IMR-90 (cell line): ENCODE measurements around the gene UBE2E2. TPM values are rescaled to one million over a fixed set of nuclear protein-coding genes. Genes with fewer than 3 reads are reported as not detected.
A peak's percentile ranks its signal among the peaks of the same experiment; 100 is the strongest.

Experiments used
- ATAC-seq: fragments of 200-7000 bp; cut with Tn5 transposase; 2 replicates; pipeline ENCODE4 v1.9.1; 2020; ENCODE audit warnings: low read depth, mild to moderate bottlenecking, moderate library complexity
- BruUV-seq: library from RNA; stranded (reverse); fragments of 400-500 nt; replicated peaks from 2 replicates; lab custom pipeline; 2021; lab: Mats Ljungman, UMichigan
- CTCF ChIA-PET: fragments of 300-600 bp; formaldehyde crosslinking; extraction: SDS; loops from one replicate; lab custom pipeline; 2021; ENCODE audit warnings: antibody characterized with exemption; lab: Yijun Ruan, JAX
- POLR2A ChIA-PET: fragments of 300-600 bp; sonication (Branson Sonifier 250); formaldehyde crosslinking; loops from one replicate; lab custom pipeline; 2022; ENCODE audit warnings: antibody characterized with exemption; ENCODE audit not compliant: unreplicated experiment; lab: Charles Lee
- DNase-seq: peaks from one replicate; pipeline ENCODE4 v3.0.0; 2013
- H2AFZ ChIP-seq: replicated peaks from 2 replicates; pipeline ENCODE3; 2013; ENCODE audit warnings: low read length, mild to moderate bottlenecking; ENCODE audit not compliant: poor library complexity
- H2AK5ac ChIP-seq: 2 replicates; pipeline ENCODE4 v1.6.1; 2013; ENCODE audit warnings: low read depth, low read length, inconsistent platforms
- H2AK9ac ChIP-seq: replicated peaks from 2 replicates; pipeline ENCODE3; 2013; ENCODE audit warnings: mild to moderate bottlenecking, low read depth, low read length, moderate library complexity; ENCODE audit not compliant: poor library complexity
- H2BK120ac ChIP-seq: 2 replicates; pipeline ENCODE4 v1.6.1; 2013; ENCODE audit warnings: low read depth, low read length, inconsistent platforms
- H2BK15ac ChIP-seq: 3 replicates; pipeline ENCODE4 v1.6.1; 2013; ENCODE audit warnings: low read depth, low read length, inconsistent platforms
- H2BK20ac ChIP-seq: 2 replicates; pipeline ENCODE4 v1.6.1; 2013; ENCODE audit warnings: low read depth, mild to moderate bottlenecking, inconsistent platforms, low read length, moderate library complexity
- H2BK5ac ChIP-seq: 2 replicates; pipeline ENCODE4 v1.6.1; 2013; ENCODE audit warnings: mild to moderate bottlenecking, low read depth, low read length, inconsistent platforms; ENCODE audit not compliant: poor library complexity, severe bottlenecking
- H3K14ac ChIP-seq: replicated peaks from 2 replicates; pipeline ENCODE4 v1.6.1; 2013; ENCODE audit warnings: low read depth, low read length, inconsistent platforms
- H3K18ac ChIP-seq: 2 replicates; pipeline ENCODE4 v1.6.1; 2013; ENCODE audit warnings: low read depth, low read length, control low read depth
- H3K23ac ChIP-seq: 2 replicates; pipeline ENCODE4 v1.6.1; 2013; ENCODE audit warnings: low read depth, low read length, inconsistent platforms
- H3K27ac ChIP-seq: 2 replicates; pipeline ENCODE4 v1.5.1; 2013; ENCODE audit warnings: mild to moderate bottlenecking, control low read depth, low read length; ENCODE audit not compliant: insufficient read depth
- H3K27me3 ChIP-seq: 2 replicates; pipeline ENCODE4 v1.6.1; 2013; ENCODE audit warnings: low read length; ENCODE audit not compliant: control insufficient read depth, insufficient read depth
- H3K36me3 ChIP-seq: 2 replicates; pipeline ENCODE4 v1.6.1; 2013; ENCODE audit warnings: low read length, mixed read lengths; ENCODE audit not compliant: control insufficient read depth, insufficient read depth
- H3K4ac ChIP-seq: 2 replicates; pipeline ENCODE4 v1.6.1; 2013; ENCODE audit warnings: low read depth, low read length, inconsistent platforms
- H3K4me1 ChIP-seq: 2 replicates; pipeline ENCODE4 v1.6.1; 2013; ENCODE audit warnings: low read length, mixed read lengths; ENCODE audit not compliant: control insufficient read depth, insufficient read depth
- H3K4me2 ChIP-seq: 2 replicates; pipeline ENCODE4 v1.6.1; 2013; ENCODE audit warnings: low read depth, mild to moderate bottlenecking, control low read depth, low read length, moderate library complexity
- H3K4me3 ChIP-seq: 2 replicates; pipeline ENCODE4 v1.5.1; 2013; ENCODE audit warnings: low read depth, mild to moderate bottlenecking, control low read depth, low read length, moderate library complexity; ENCODE audit not compliant: insufficient read depth
- H3K56ac ChIP-seq: 2 replicates; pipeline ENCODE4 v1.6.1; 2013; ENCODE audit warnings: low read length, inconsistent platforms; ENCODE audit not compliant: insufficient read depth; ENCODE audit errors: extremely low read depth
- H3K79me1 ChIP-seq, 2 experiments: 2 replicates each; pipeline ENCODE4 v1.6.1; 2013; ENCODE audit warnings: low read length in 2 of 2, inconsistent platforms in 1 of 2, low read depth in 1 of 2
- H3K9ac ChIP-seq: 2 replicates; pipeline ENCODE4 v1.6.1; 2013; ENCODE audit warnings: low read depth, low read length, control low read depth
- H3K9me1 ChIP-seq: 2 replicates; pipeline ENCODE4 v1.6.1; 2013; ENCODE audit warnings: low read length, inconsistent platforms; ENCODE audit not compliant: insufficient read depth
- H3K9me3 ChIP-seq: 2 replicates; pipeline ENCODE4 v1.6.1; 2013; ENCODE audit warnings: low read length; ENCODE audit not compliant: control insufficient read depth, insufficient read depth
- H4K20me1 ChIP-seq: 2 replicates; pipeline ENCODE4 v1.6.1; 2013; ENCODE audit warnings: low read length, inconsistent platforms; ENCODE audit not compliant: insufficient read depth
- H4K5ac ChIP-seq: 2 replicates; pipeline ENCODE4 v1.6.1; 2013; ENCODE audit warnings: mild to moderate bottlenecking, low read depth, low read length, control low read depth
- H4K8ac ChIP-seq, 2 experiments: 2 replicates each; pipeline ENCODE4 v1.6.1; 2013; ENCODE audit warnings: low read depth in 2 of 2, low read length in 2 of 2, control low read depth in 1 of 2, inconsistent platforms in 1 of 2
- H4K91ac ChIP-seq: 2 replicates; pipeline ENCODE4 v1.6.1; 2013; ENCODE audit warnings: low read depth, low read length, inconsistent platforms; ENCODE audit not compliant: insufficient read depth
- CEBPB ChIP-seq: IDR thresholded peaks from 2 replicates; pipeline ENCODE4 v1.6.1; 2012; ENCODE audit warnings: low read depth, low read length, improper control_type of control experiment
- FOS ChIP-seq: fragments of 150-350 bp; IDR thresholded peaks from 2 replicates; pipeline ENCODE4 v1.6.1; 2016; ENCODE audit warnings: low read depth, low read length
- RAD21 ChIP-seq: IDR thresholded peaks from 2 replicates; pipeline ENCODE4 v1.6.1; 2012; ENCODE audit warnings: low read length, improper control_type of control experiment
- WGBS, 2 experiments: methylation state at CpG; one replicate each; pipeline versions ENCODE4 v1.1.5 to v1.1.7; 2013; ENCODE audit warnings: missing lambda C conversion rate in 2 of 2; ENCODE audit not compliant: insufficient read length in 1 of 2; ENCODE audit errors: extremely low coverage in 2 of 2; 5-methylcytosine and 5-hydroxymethylcytosine counted together
- dilution Hi-C: fragments of 300-500 bp; cut with HindIII; formaldehyde crosslinking; loops from one replicate; pipeline ENCODE4 v1.14.3; 2018; ENCODE audit warnings: low sequenced_read_pairs; ENCODE audit not compliant: unreplicated experiment
- in situ Hi-C: fragments of 300-500 bp; cut with MboI; formaldehyde crosslinking; loops from 3 replicates; pipeline ENCODE4 v1.14.3; 2019; ENCODE audit warnings: low sequenced_read_pairs, inconsistent platforms, mixed read lengths
- intact Hi-C: fragments of 100-400 bp; cut with micrococcal nuclease; formaldehyde crosslinking; loops from 2 replicates; pipeline ENCODE4 v1.10.0; 2022
- polyA plus RNA-seq, 3 experiments: library from polyadenylated mRNA; depleted of rRNA; stranded (reverse); fragments of >200 nt; gene quantifications; 2 replicates each; pipeline ENCODE4 v1.2.3, GENCODE V29; 2012; ENCODE audit warnings: low replicate concordance in 1 of 3
- total RNA-seq: library from RNA; depleted of rRNA; stranded (reverse); fragments of >200 nt; gene quantifications from 2 replicates; pipeline ENCODE4 v1.2.3, GENCODE V29; 2012

Gene UBE2E2
- total and polyA plus RNA-seq, 2 of the 4 experiments (the other 2 are of a cell fraction) = 18.6 to 32.7 TPM

DNA sequence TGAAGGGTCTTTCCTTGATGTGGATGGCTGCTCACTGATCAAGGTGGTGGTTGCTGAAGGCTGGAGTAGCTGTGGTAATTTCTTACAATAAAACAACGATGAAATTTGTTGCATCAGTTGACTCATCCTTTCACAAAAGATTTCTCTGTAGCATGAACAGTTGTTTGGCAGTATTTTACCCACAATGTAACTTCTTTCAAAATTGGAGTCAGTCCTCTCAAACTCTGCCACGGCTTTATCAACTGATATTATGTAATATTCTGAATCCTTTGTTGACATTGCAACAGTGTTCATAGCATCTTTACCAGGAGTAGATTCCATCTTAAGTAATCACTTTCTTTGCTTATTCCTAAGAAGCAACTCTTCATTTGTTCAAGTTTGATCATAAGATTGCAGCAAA is 252.6 kb downstream of the UBE2E2 start:
- BruUV-seq = no TSS peak
- Histone ChIP-seq H3K9ac (no peak overlapping the region), H3K4me3 (no peak overlapping the region), H3K4me1 (peaks cover 4% of the 10 kb centered on the region), H3K9me3 (no peaks in the 10 kb centered on the region), H3K27me3 (no peaks in the 10 kb centered on the region), H3K4me2 (no peak overlapping the region), H2BK15ac (no peak overlapping the region), H2BK20ac (no peak overlapping the region), H2BK5ac (no peak overlapping the region), H4K8ac (no peak overlapping the region), H2AFZ (no peak overlapping the region), H3K36me3 (no peaks in the 10 kb centered on the region), H4K91ac (no peak overlapping the region), H3K14ac (no peak overlapping the region), H2AK5ac (no peak overlapping the region), H3K27ac (peak overlapping the region; percentile 20; the same call in 1 of the 2 replicates), H3K18ac (no peak overlapping the region), H3K9me1 (no peaks in the 10 kb centered on the region), H4K20me1 (no peaks in the 10 kb centered on the region; the same call in 1 of the 2 replicates), H2AK9ac (no peak overlapping the region), H3K79me1 (peaks cover 2 to 5% of the 10 kb centered on the region in 2 experiments; a peak in 1 of 4 replicates), H3K56ac (no peak overlapping the region), H3K4ac (no peak overlapping the region), H2BK120ac (no peak overlapping the region), H3K23ac (no peak overlapping the region), H4K5ac (no peak overlapping the region)
- CTCF ChIA-PET = interaction anchor here (0.6 kb wide), 1 partner anchor 32 kb away, joined by 7 read pairs; no protein-coding TSS in a partner anchor
- peak; percentile 88 for DNase-seq
- in situ Hi-C loops = no loop called here
- ATAC-seq = peak; percentile 63
- no CpG with 5 or more reads among the region's 2 CpGs for WGBS, 2 experiments
- no peak for TF ChIP-seq RAD21
- peak; percentile 41 for TF ChIP-seq FOS
- peak; percentile 87 for TF ChIP-seq CEBPB
- dilution Hi-C loops = no loop called here
- POLR2A ChIA-PET = no interaction called here
- intact Hi-C loops = no loop called here
